GM19193 (cell line): Measurements from ENCODE around the gene PARD6G.

ENCODE experiments used
- POLR2A ChIP-seq: IDR thresholded peaks from 4 replicates; pipeline ENCODE4 v1.6.1; 2011; ENCODE audit not compliant: insufficient read depth, insufficient read length; ENCODE audit errors: extremely low read depth

Gene PARD6G

DNA sequence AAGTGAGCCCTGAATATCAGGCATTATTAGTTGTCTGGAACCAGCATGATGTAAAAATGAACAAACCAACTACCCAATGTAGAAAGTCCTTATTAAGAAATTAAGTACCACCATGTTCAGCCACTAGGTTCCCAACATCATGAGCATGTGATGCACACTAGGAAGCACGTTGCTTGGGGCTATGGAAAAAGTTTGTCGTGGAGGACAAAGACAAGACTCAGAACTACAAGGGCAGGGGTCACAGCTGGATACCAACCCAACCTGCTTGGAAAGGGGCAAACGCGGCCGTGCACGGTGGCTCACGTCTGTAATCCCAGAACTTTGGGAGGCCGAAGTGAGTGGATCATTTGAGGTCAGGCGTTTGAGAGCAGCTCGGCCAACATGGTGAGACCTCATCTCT, 74.3 kb downstream of the PARD6G start:
- TF ChIP-seq POLR2A = no peak

DNA sequence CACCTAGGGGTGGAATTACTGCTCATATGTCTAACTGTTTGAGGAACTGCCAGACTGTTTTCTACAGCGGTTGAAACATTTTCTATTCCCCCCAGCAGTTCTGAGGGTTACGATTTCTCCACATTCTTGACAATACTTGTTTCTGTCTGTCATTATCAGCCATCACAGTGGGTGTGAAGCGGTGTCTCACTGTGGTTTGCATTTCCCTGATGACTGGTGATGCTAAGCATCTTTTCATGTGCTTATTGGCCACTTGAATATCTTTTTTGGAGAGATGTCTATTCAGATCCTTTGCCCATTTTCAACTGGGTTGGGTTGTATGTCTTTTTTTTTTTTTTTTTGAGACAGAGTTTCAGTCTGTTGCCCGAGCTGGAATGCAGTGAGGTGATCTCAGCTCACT, 75.3 kb downstream of the PARD6G start:
- no peak for TF ChIP-seq POLR2A

DNA sequence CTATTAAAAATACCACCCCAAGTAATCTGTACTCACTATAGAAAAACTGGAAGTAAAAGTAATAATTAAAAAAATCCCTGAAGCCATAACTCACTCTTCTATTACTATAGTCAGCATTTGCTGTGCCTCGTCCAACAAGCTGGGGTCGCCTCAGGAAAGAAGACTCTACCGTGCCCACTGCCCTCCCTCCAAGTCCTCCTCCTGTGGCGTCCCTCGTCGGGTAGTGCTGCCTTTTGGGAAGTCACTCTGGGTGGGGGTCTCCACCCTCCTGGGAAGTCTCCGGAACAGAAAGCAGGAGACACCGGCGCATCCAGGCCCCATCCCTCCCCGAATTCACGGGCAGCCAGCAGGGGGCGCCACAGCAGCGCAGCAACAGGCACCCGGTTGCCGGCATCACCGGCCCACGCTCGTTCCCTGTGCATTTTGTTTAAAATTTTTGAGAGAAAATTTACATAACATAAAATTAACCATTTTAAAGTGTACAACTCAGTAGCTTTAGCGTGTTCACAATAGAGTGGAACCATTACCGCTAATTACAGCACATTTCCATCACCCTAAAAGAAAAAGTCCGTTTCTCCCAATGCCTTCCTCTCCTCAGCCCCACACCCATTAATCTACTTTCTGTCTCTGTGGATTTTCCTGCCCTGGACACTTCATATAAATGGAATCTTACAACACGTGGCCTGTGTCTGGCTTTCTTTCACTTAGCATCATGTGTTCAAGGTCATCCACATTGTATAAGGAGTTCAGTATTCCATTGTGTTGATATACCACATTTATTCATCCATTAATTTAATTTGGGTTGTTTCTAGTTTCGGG, 76.1 kb downstream of the PARD6G start:
- no peak for TF ChIP-seq POLR2A

DNA sequence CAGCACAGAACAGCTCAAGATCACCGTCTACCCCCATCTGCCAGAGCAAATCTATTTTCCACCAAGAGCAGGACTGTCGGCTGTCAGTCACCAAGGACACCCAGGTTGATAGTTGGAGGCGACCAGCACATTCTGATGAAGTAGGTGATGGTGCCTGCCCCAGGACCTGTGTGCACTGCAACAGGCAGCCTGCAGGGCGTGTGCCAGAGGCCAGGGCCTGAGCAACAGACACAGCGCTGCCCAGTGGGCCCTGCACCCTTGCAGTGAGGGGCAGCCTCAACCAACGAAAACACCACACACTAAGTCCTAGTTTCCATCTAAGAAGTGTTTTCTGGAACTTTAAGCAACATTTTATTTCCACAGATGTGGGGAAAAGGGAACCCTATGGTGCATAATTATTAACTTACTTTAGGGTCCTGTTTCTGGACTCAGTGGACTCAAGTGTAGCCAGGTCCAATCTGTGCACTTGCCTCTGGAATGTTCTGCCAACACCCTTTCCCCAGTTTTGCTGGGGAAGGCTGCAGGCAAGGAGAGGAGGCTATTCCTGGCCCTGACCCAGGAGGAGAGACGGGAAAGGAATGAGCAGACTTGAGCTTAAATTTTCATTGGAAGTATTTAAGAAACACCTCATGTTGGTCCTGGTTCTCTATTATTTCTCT, 76.8 kb downstream of the PARD6G start:
- TF ChIP-seq POLR2A = no peak

DNA sequence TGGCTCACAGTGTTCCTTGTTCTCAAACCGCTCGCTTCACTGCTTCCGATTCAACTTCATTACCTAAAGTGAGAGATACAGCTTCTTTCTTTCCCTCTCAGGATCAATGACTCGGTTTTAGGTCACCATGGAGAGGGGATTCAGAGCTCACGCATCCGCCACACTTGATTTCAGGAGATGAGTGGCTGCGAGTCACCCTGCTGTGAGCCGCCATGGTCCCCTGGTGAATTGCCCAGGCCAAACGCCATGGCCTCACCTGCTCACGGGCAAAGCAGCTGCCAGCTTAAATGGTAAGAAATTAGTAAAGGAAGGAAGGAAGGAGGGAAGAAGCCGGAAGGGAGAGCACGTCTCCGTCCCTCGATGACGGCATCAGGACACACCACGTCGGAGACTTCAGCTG, 77.7 kb downstream of the PARD6G start:
- no peak for TF ChIP-seq POLR2A

DNA sequence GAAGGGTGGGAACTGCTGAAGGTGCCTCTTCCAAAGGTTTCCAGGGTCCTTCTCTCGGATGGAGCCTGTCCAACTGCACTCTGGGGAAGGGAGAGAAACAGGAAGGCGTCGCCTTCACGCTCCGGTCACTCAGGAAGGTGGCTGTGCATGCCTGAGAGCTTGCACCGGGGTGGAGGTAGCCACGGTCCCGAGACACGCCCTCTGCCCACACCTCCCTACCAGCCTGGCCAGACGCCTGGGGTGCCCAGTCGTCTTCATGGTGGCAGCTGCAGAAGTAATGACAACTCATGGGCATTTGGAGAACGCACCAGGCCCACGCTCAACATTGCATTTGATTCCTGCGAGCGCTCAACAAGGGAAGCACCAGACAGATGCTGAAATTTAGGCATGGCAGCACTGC, 78.3 kb downstream of the PARD6G start:
- TF ChIP-seq POLR2A = no peak

DNA sequence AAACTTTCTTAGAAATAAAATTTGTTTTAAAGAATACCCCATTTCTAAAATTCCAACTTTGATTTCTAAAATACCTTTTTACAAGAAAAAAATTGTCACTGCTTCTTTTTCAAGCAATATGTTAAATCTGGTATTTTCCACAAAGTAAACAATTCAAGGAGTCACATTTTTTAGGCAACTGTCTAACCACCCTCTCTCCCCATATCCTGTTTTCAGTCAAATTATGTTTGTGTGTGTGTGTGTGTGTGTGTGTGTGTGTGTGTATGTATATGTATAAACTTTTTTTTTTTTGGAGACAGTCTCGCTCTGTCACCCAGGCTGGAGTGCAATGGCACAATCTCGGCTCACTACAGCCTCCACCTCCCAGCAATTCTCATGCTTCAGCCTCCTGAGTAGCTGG, 79.0 kb downstream of the PARD6G start:
- TF ChIP-seq POLR2A = no peak

DNA sequence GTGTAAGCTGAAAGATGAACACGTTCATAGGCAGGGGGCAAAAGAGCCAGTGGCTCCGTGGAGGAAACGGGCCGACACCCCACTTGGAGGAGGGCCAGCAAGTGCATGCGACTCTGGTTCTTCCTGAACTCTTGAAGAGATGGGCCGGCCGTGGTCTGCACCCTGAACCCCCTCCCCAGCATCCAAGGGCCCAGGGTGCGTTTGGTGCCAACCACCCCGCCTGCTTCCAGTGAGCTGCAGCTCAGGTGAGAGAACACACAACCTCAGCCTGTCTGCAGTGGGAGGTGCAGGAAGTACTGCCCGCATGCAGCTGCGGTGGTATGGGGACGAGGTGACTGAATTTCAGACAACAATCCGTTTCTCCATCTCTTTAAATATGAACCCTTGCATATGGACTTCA, 79.4 kb downstream of the PARD6G start:
- TF ChIP-seq POLR2A = no peak

GRCh38 chr18:80167331-80167730, 80.0 kb downstream of the PARD6G start:
- no peak for TF ChIP-seq POLR2A

DNA sequence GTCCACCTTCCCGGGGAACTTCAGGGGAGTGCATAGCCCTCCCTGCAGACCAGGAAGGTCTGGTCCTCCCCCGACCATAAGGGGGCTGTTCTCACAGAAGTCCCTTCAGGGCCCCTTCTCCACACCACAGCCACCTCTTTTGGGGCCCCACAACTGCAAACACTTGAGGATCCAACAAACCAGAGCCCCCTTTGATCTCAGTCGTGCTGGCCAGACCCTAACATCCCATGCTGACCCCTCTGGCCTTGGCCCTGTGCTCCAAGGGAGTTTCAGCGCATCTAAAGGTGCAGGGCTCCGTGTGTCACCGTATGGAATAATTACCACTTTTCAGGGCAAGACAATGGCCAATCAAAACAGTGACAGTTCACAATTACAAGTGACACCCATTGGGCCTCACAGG, 80.6 kb downstream of the PARD6G start:
- TF ChIP-seq POLR2A = no peak

DNA sequence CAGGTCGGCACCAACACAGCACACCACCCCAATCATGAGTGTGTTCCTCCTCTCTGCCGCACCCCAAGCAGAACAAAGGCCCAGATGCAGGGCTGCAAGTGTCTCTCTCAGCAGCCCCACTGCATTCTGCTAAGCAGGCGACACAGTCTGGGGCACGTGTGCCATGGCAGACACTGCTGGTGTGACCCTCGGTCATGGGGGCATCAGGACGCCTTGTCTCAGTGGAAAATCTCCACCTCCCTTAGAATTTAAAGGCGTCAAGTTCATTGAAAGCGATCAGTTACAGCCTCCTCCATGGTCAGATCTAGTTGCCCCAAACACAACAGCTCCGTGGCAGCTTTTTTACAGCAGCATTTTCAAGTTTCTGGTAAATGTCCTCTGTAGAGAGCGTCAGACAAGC, 81.1 kb downstream of the PARD6G start:
- TF ChIP-seq POLR2A = no peak

DNA sequence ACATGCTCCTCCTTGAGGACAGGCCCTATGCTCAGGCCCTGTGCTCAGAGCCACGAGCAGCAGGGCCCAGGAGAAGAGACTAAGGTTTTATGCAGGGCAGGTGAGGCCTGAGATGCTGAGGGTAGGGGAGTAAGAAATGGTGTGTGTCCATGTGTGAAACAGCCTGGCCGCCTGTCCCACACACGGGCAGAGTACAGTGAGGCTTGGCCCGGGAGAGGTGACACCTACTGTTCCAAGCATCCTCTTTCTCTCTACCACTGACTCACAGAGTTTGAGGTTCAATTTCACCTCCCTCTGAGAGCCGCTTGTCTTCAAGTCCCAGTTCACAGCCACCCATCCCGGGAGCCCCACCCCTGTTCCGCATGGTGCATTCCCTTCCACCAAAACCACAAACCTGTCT, 84.1 kb downstream of the PARD6G start:
- no peak for TF ChIP-seq POLR2A

GRCh38 chr18:80161781-80162417, 85.4 kb downstream of the PARD6G start:
- TF ChIP-seq POLR2A = no peak

GRCh38 chr18:80159713-80160636, 87.3 kb downstream of the PARD6G start:
- no peak for TF ChIP-seq POLR2A

GRCh38 chr18:80158365-80158764, 88.9 kb downstream of the PARD6G start:
- TF ChIP-seq POLR2A = no peak
